Subcutaneous adipose tissue (tissue), 4 donors: ENCODE measurements around the gene FCRL2. TPM values are rescaled to one million over a fixed set of nuclear protein-coding genes. Genes with fewer than 3 reads are reported as not detected.

ENCODE experiments used
- total RNA-seq, 4 donors: library from RNA; depleted of rRNA; stranded (reverse); fragments of >200 nt; gene quantifications; one replicate each; pipeline ENCODE4 v1.1.0, GENCODE V29; 2016
- TF ChIP-seq, protein P1 (sequence below): fragments of 450-650 bp; IDR thresholded peaks from one replicate; pipeline ENCODE4 v1.5.1; 2016; ENCODE audit warnings: low read depth, mild to moderate bottlenecking, control low read depth, antibody characterized with exemption, moderate library complexity

FCRL2 gene, protein sequence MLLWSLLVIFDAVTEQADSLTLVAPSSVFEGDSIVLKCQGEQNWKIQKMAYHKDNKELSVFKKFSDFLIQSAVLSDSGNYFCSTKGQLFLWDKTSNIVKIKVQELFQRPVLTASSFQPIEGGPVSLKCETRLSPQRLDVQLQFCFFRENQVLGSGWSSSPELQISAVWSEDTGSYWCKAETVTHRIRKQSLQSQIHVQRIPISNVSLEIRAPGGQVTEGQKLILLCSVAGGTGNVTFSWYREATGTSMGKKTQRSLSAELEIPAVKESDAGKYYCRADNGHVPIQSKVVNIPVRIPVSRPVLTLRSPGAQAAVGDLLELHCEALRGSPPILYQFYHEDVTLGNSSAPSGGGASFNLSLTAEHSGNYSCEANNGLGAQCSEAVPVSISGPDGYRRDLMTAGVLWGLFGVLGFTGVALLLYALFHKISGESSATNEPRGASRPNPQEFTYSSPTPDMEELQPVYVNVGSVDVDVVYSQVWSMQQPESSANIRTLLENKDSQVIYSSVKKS
- not detected for total RNA-seq

DNA sequence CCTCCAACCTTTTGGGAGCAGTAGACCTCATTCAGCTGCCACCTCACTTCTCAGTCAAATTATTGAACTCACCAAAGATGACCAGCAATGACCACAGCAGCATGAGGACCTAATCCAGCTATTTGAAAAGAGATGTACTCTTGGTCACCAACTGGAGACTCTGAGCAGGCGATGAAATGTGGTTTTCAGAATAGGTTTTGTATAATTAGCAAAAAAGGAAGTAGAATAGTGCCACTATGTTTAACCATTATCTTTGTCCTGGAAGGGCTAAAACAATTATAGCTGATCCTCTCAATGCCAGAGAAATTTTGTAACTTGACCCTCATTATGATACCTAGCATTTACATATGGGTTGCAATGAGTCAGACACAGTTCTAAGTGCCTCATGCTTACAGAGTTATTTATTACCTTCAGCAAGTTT is at the start of gene FCRL2:
Gene FCRL2 (minus strand): TSS at position 162 of the 421 bp plus-strand sequence. CDS start 59 bp downstream, at position 103.
- TF ChIP-seq, protein P1, sequence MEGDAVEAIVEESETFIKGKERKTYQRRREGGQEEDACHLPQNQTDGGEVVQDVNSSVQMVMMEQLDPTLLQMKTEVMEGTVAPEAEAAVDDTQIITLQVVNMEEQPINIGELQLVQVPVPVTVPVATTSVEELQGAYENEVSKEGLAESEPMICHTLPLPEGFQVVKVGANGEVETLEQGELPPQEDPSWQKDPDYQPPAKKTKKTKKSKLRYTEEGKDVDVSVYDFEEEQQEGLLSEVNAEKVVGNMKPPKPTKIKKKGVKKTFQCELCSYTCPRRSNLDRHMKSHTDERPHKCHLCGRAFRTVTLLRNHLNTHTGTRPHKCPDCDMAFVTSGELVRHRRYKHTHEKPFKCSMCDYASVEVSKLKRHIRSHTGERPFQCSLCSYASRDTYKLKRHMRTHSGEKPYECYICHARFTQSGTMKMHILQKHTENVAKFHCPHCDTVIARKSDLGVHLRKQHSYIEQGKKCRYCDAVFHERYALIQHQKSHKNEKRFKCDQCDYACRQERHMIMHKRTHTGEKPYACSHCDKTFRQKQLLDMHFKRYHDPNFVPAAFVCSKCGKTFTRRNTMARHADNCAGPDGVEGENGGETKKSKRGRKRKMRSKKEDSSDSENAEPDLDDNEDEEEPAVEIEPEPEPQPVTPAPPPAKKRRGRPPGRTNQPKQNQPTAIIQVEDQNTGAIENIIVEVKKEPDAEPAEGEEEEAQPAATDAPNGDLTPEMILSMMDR = no peak

DNA sequence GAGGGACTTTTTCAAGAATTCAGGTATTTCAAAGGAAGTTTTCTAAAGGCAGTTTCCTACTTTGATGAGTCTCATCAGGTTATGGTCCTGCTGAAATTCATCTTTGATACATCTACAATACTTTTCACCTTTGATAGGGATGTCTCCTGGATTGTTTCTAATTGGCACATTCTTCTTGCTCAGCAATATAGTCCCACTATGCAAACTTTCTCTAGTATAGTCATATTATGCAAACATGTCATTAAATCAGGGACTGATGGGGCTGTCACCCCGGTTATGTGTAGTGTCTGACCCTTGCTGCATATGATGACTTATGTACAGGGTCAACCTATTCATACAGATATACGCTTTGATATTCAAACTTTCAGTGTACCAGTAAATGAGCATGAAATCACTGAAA is 43.4 kb upstream of the FCRL2 start:
- TF ChIP-seq, protein P1 = no peak

DNA sequence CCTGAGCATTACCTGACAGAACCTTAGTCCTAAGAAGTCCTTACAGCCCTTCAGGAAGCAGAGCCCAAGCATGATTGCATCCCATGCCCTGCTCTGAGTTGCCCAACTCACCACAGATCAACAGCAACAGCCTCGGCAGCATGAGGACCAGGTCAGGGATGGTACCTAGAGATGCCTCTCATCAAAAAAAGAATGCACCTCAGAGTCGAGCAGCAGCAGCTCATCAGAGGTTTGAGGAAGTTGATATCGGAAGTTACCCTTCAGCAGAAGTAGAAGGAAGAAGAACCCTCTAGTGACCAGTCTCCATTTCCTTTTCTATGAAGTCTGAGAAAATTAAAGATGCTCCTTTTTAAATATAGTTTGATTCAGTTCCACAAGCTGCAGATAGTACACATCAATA is 43.0 kb upstream of the FCRL2 start, which contains the start of gene FCRL1:
Gene FCRL1 (minus strand): TSS at position 225 of the 400 bp plus-strand sequence. CDS start 83 bp downstream, at position 142.
- TF ChIP-seq, protein P1 = no peak

DNA sequence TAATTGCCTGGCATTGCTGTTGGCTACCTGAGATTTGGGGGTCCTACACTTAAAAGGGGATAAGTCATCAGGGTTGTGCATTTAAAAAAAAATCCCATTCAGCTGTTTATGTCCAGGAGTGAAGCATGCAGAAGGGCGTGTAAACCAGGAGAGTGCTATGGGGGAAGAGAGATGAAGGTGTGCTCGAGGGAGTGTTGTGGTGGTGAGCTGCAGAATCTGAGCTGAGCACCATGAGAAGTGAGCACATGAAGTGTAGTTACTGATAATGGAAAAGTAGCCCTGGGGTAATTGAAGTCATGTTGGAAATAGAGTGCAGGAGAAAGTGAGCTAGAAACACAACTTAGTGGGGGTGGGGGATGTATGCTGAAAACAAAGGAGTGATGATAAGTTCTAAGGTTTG is 42.3 kb upstream of the FCRL2 start:
- TF ChIP-seq, protein P1 = no peak

DNA sequence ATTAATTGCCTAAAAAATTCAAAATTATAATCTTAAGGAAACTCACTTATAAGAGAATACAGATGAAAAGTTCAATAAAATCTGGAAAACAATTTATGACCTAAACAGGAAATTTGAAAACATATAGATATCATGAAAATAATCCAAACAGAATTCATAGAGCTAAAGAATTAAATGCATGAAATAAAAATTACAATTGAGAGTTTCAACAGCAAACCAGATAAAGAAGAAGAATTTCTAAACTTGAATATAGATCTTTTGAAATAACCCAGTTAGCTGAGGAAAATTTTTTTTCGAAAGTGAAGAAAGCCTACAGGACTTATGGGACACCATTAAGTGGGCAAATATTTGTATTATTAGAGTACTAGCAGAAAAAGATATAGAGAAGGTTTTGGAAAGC is 36.3 kb upstream of the FCRL2 start:
- TF ChIP-seq, protein P1 = no peak

DNA sequence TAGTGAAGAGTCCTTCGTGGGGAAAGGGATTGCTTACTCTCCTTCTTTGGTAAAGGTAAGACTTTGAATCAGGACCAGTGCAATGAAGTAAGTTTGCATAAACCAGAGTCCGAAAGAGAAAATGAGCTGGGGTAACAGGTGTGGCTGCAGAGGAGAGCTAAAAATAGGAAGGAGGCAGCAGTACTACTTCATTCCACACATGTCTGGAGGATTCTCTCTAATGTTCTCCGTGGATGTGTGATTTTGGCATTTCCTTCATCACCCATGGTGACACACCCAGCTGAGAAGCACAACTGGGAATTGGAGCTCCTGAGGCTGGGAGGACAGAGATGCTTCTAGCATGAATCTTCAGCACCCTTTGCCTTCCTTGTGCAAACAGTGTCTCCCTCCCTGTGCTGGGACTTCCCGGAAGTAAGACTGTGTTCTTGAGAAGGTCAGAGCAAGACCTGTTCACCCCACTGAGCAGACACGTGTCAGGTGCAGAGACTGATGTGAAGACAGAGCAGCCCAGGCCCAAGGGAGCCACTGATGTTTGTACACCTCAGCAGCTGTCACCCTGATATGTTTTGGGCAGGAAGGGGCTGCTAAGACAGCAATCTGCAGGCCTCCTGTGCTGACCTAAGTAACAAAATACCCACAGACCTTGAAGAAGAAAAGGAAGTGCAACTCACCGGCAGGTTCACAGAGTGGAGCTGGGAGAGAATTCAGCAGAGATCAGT is 29.7 kb upstream of the FCRL2 start:
- TF ChIP-seq, protein P1 = no peak

DNA sequence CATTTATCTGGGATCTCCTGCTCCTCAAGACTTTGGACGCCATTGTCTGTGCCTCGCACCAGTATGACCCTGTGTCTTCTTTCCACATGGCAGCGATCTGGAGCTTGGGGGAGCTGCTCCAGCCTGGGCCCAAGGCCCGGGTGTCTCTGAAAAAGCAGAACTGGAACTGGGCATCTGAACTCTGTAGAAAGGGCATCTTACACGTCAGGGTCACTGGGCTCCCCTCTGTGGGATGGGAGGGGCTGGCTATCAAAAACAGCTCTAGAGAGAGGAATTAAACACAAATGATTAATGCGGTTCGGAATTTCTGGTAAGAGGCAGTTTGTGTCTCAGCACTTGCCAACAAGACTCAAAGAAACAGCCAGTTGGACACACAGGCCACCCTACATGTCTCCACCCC is 26.9 kb upstream of the FCRL2 start:
- TF ChIP-seq, protein P1 = no peak
